CD14-positive monocyte (primary cell): Measurements from ENCODE around the gene CACNA2D2. TPM values are rescaled to one million over a fixed set of nuclear protein-coding genes. Genes with fewer than 3 reads are reported as not detected.

Experiments used
- DNase-seq, 3 donors: peaks; one replicate each; pipeline ENCODE4 v3.0.0-alpha.2; 2011 to 2022
- H2AFZ ChIP-seq: 2 replicates; pipeline ENCODE4 v1.6.0; 2012; ENCODE audit warnings: mild to moderate bottlenecking, low read depth, low read length, inconsistent platforms; ENCODE audit not compliant: insufficient read depth, poor library complexity, severe bottlenecking
- H3K27ac ChIP-seq, 2 donors: 1 replicate in 1 of 2; 2 replicates in 1 of 2; pipeline ENCODE4 v1.5.1; 2012 to 2013; ENCODE audit warnings: low read length in 2 of 2, control low read depth in 1 of 2, inconsistent platforms in 1 of 2, low read depth in 1 of 2, mild to moderate bottlenecking in 1 of 2
- H3K27me3 ChIP-seq, 2 donors: one replicate each; pipeline versions ENCODE4 v1.6.0 to v1.6.1; 2011 to 2013; ENCODE audit warnings: low read length in 2 of 2; ENCODE audit not compliant: control insufficient read depth in 2 of 2, insufficient read depth in 2 of 2
- H3K36me3 ChIP-seq, 2 donors: replicated peaks in 1 of 2; 1 replicate in 1 of 2; 2 replicates in 1 of 2; pipeline versions ENCODE4 v1.5.1 to v1.6.1; 2012 to 2013; ENCODE audit warnings: low read length in 2 of 2, control low read depth in 1 of 2, inconsistent platforms in 1 of 2, mild to moderate bottlenecking in 1 of 2; ENCODE audit not compliant: insufficient read depth in 2 of 2, control insufficient read depth in 1 of 2
- H3K4me1 ChIP-seq, 2 donors: 1 replicate in 1 of 2; 2 replicates in 1 of 2; pipeline versions ENCODE4 v1.5.1 to v1.6.1; 2012 to 2013; ENCODE audit warnings: low read length in 2 of 2, control low read depth in 1 of 2, inconsistent platforms in 1 of 2, mild to moderate bottlenecking in 1 of 2, moderate library complexity in 1 of 2; ENCODE audit not compliant: insufficient read depth in 2 of 2, control insufficient read depth in 1 of 2
- H3K4me2 ChIP-seq: replicated peaks from 2 replicates; pipeline ENCODE3; 2012; ENCODE audit warnings: low read length, moderate library complexity, mild to moderate bottlenecking; ENCODE audit not compliant: poor library complexity, severe bottlenecking; ENCODE audit errors: extremely low read depth
- H3K4me3 ChIP-seq, 3 experiments: fragments of 200-600 bp in 1 of 3; sonication (generic) in 1 of 3; replicated peaks in 1 of 3; 1 replicate in 2 of 3; 2 replicates in 1 of 3; pipeline ENCODE4 v1.5.1; 2011 to 2013; ENCODE audit warnings: low read length in 3 of 3, mild to moderate bottlenecking in 3 of 3, control low read depth in 2 of 3, low read depth in 2 of 3, inconsistent platforms in 1 of 3, moderate library complexity in 1 of 3
- H3K79me2 ChIP-seq: 2 replicates; pipeline ENCODE4 v1.6.0; 2012; ENCODE audit warnings: mild to moderate bottlenecking, control low read depth, inconsistent platforms, low read length, moderate library complexity; ENCODE audit not compliant: insufficient read depth
- H3K9ac ChIP-seq: 2 replicates; pipeline ENCODE4 v1.6.0; 2017; ENCODE audit warnings: low read length, mild to moderate bottlenecking; ENCODE audit not compliant: insufficient read depth, poor library complexity, severe bottlenecking
- H3K9me3 ChIP-seq, 2 donors: replicated peaks in 1 of 2; 1 replicate in 1 of 2; 2 replicates in 1 of 2; pipeline versions ENCODE4 v1.5.1 to v1.6.1; 2012 to 2013; ENCODE audit warnings: low read length in 2 of 2, control low read depth in 1 of 2; ENCODE audit not compliant: control insufficient read depth in 1 of 2, insufficient read depth in 1 of 2
- H4K20me1 ChIP-seq: 2 replicates; pipeline ENCODE4 v1.6.0; 2012; ENCODE audit warnings: mild to moderate bottlenecking, low read length, control low read depth, moderate library complexity; ENCODE audit not compliant: insufficient read depth
- H3K27ac Mint-ChIP-seq, 7 donors: one replicate each; pipeline ENCODE4 v1.8.0; 2020; ENCODE audit warnings: mild to moderate bottlenecking in 7 of 7, mixed read lengths in 7 of 7, moderate library complexity in 6 of 7, inconsistent platforms in 2 of 7
- H3K27me3 Mint-ChIP-seq, 3 donors: one replicate each; pipeline ENCODE4 v1.8.0; 2021 to 2022; ENCODE audit warnings: low read depth in 3 of 3, mild to moderate bottlenecking in 3 of 3, mixed read lengths in 3 of 3, moderate library complexity in 3 of 3, inconsistent platforms in 1 of 3
- H3K36me3 Mint-ChIP-seq, 2 donors: one replicate each; pipeline ENCODE4 v1.8.0; 2020; ENCODE audit warnings: mixed read lengths in 2 of 2, inconsistent platforms in 1 of 2, mild to moderate bottlenecking in 1 of 2
- H3K4me1 Mint-ChIP-seq: one replicate; pipeline ENCODE4 v1.8.0; 2020; ENCODE audit warnings: mild to moderate bottlenecking, mixed read lengths
- H3K4me3 Mint-ChIP-seq, 2 donors: one replicate each; pipeline ENCODE4 v1.8.0; 2020; ENCODE audit warnings: mild to moderate bottlenecking in 2 of 2, mixed read lengths in 2 of 2, moderate library complexity in 1 of 2
- H3K9me3 Mint-ChIP-seq, 7 donors: one replicate each; pipeline ENCODE4 v1.8.0; 2020 to 2022; ENCODE audit warnings: mixed read lengths in 7 of 7, mild to moderate bottlenecking in 6 of 7, moderate library complexity in 6 of 7, inconsistent platforms in 2 of 7
- WGBS: methylation state at CpG from one replicate; pipeline ENCODE4 v1.1.5; 2013; ENCODE audit warnings: missing lambda C conversion rate; ENCODE audit not compliant: insufficient coverage; 5-methylcytosine and 5-hydroxymethylcytosine counted together
- intact Hi-C, 2 donors: fragments of 100-400 bp; cut with micrococcal nuclease; formaldehyde crosslinking; loops; one replicate each; pipeline versions ENCODE4 v1.15.0 to v1.15.1; 2023
- polyA plus RNA-seq, 3 donors: library from polyadenylated mRNA; depleted of rRNA in 1 of 3; unstranded in 2 of 3; stranded (reverse) in 1 of 3; fragments of 300-500 nt in 2 of 3; fragments of >200 nt in 1 of 3; fragmentation: Illumina TruSeq in 2 of 3; gene quantifications; 1 replicate in 2 of 3; 2 replicates in 1 of 3; pipeline ENCODE4 v1.2.3, GENCODE V29; 2012 to 2021
- TF ChIP-seq, protein P1 (sequence below): fragments of 200-600 bp; IDR thresholded peaks from one replicate; pipeline ENCODE4 v1.8.0; 2022; ENCODE audit warnings: antibody characterized with exemption, mild to moderate bottlenecking

CACNA2D2 gene
- polyA plus RNA-seq, 3 donors: 0.09 to 0.16 TPM; not detected in 1

DNA sequence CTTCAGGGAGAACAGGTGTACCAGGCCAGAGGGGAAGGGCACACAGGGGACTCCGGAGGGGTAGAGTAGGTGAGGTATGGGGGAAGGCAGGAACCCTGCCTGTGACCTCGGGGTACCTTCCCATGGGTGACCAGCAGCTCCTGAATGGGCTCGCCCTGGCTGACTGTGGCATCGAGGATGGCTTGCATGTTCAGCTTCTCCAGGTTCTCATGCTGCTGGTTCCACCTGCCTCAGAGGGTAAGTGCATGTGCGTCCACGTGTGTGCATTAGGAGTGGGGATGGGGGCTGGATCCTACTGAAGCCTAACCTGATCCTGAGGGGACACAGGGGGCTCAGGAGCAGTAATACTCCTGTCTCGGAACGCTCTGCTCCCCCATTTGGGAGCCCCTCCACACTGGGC, 158.4 kb downstream of the CACNA2D2 start:
- no peak for DNase-seq
- Histone ChIP-seq H3K36me3 (peaks cover 9 to 16% of the 10 kb centered on the region in 2 donors), H3K27me3 (no peaks in the 10 kb centered on the region), H3K79me2 (peaks cover 45% of the 10 kb centered on the region), H2AFZ (no peak overlapping the region), H3K4me1 (peaks cover 57 to 79% of the 10 kb centered on the region in 2 donors), H3K4me2 (peak overlapping the region; percentile 83), H3K9me3 (no peaks in the 10 kb centered on the region), H3K4me3 (peak overlapping the region in 2 of 3 experiments; percentile 42 to 70), H3K27ac (no peak overlapping the region), H4K20me1 (peaks cover 15% of the 10 kb centered on the region), H3K9ac (no peak overlapping the region)
- Mint-ChIP-seq H3K4me3 (no peak overlapping the region), H3K9me3 (no peaks in the 10 kb centered on the region), H3K27me3 (no peaks in the 10 kb centered on the region), H3K27ac (no peak overlapping the region), H3K4me1 (peaks cover 75% of the 10 kb centered on the region), H3K36me3 (peaks cover 17 to 18% of the 10 kb centered on the region in 2 donors)
- WGBS: 86% methylated on average over 8 of the region's 8 CpGs
- TF ChIP-seq, protein P1, sequence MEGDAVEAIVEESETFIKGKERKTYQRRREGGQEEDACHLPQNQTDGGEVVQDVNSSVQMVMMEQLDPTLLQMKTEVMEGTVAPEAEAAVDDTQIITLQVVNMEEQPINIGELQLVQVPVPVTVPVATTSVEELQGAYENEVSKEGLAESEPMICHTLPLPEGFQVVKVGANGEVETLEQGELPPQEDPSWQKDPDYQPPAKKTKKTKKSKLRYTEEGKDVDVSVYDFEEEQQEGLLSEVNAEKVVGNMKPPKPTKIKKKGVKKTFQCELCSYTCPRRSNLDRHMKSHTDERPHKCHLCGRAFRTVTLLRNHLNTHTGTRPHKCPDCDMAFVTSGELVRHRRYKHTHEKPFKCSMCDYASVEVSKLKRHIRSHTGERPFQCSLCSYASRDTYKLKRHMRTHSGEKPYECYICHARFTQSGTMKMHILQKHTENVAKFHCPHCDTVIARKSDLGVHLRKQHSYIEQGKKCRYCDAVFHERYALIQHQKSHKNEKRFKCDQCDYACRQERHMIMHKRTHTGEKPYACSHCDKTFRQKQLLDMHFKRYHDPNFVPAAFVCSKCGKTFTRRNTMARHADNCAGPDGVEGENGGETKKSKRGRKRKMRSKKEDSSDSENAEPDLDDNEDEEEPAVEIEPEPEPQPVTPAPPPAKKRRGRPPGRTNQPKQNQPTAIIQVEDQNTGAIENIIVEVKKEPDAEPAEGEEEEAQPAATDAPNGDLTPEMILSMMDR: no peak
- intact Hi-C loops: loop anchor here in 1 of 2 donors (5.0 kb wide), 1 partner anchor 202 kb away; no protein-coding TSS in a partner anchor

- TF ChIP-seq, protein P1: no peak
- no peak overlapping the region for H3K4me3 ChIP-seq
- Mint-ChIP-seq H3K36me3 (peaks cover 9 to 14% of the 10 kb centered on the region in 2 donors), H3K4me3 (no peak overlapping the region), H3K27me3 (no peaks in the 10 kb centered on the region), H3K4me1 (peaks cover 76% of the 10 kb centered on the region), H3K9me3 (no peaks in the 10 kb centered on the region), H3K27ac (peak overlapping the region in 1 of 7 donors; percentile 30)
- H3K9me3 ChIP-seq: no peaks in the 10 kb centered on the region
- 87% methylated on average over 8 of the region's 13 CpGs for WGBS
- H3K27ac ChIP-seq: no peak overlapping the region
- H3K79me2 ChIP-seq: peaks cover 46% of the 10 kb centered on the region
- H4K20me1 ChIP-seq: peaks cover 12% of the 10 kb centered on the region
- H3K9ac ChIP-seq: no peak overlapping the region
- no peak for DNase-seq
- H2AFZ ChIP-seq: no peak overlapping the region
- H3K4me2 ChIP-seq: no peak overlapping the region
- peaks cover 63 to 88% of the 10 kb centered on the region in 2 donors for H3K4me1 ChIP-seq
- peaks cover 2 to 4% of the 10 kb centered on the region in 2 donors for H3K36me3 ChIP-seq
- intact Hi-C loops: no loop called here
- H3K27me3 ChIP-seq: no peaks in the 10 kb centered on the region
These were observed 160.4 kb downstream of the CACNA2D2 start for GRCh38 chr3:50342813-50343633.
